Tibial nerve (tissue), 4 donors: ENCODE data around the gene CDKL5. TPM values are rescaled to one million over a fixed set of nuclear protein-coding genes. Genes with fewer than 3 reads are reported as not detected.

Experiments used
- DNase-seq, 2 donors: peaks; one replicate each; pipeline ENCODE4 v3.0.0-alpha.2; 2019; ENCODE audit warnings: low spot score in 2 of 2
- H3K27ac ChIP-seq, 4 donors: fragments of 200-600 bp; sonication (generic) in 3 of 4; one replicate each; pipeline ENCODE4 v1.5.1; 2017 to 2019; ENCODE audit warnings: mild to moderate bottlenecking in 1 of 4
- H3K27me3 ChIP-seq, 2 donors: fragments of 200-600 bp; sonication (generic) in 1 of 2; one replicate each; pipeline versions ENCODE4 v1.5.1 to v1.6.0; 2017 to 2019
- H3K36me3 ChIP-seq, 3 donors: fragments of 200-600 bp; sonication (generic); one replicate each; pipeline ENCODE4 v1.5.1; 2018 to 2019
- H3K4me1 ChIP-seq, 4 donors: fragments of 200-600 bp; sonication (generic) in 3 of 4; one replicate each; pipeline ENCODE4 v1.5.1; 2017 to 2019
- H3K4me3 ChIP-seq, 4 donors: fragments of 200-600 bp; sonication (generic) in 3 of 4; one replicate each; pipeline ENCODE4 v1.5.1; 2017 to 2019; ENCODE audit warnings: mild to moderate bottlenecking in 1 of 4, moderate library complexity in 1 of 4
- H3K9me3 ChIP-seq, 4 donors: fragments of 200-600 bp; sonication (generic) in 3 of 4; one replicate each; pipeline ENCODE4 v1.5.1; 2017 to 2019
- CTCF ChIP-seq, 5 experiments: fragments of 200-600 bp in 3 of 5; fragments of 450-650 bp in 2 of 5; sonication (generic) in 3 of 5; IDR thresholded peaks; one replicate each; pipeline ENCODE4 v1.5.1; 2016 to 2019; ENCODE audit warnings: antibody characterized with exemption in 5 of 5, mild to moderate bottlenecking in 3 of 5, moderate library complexity in 2 of 5
- EP300 ChIP-seq, 2 donors: sonication (generic); formaldehyde crosslinking; IDR thresholded peaks; one replicate each; pipeline ENCODE4 v1.6.1; 2017; ENCODE audit warnings: antibody characterized with exemption in 2 of 2, mild to moderate bottlenecking in 1 of 2
- POLR2A ChIP-seq, 2 donors: fragments of 450-650 bp; IDR thresholded peaks; one replicate each; pipeline ENCODE4 v1.6.1; 2017; ENCODE audit warnings: antibody characterized with exemption in 2 of 2, mild to moderate bottlenecking in 2 of 2, moderate library complexity in 2 of 2
- WGBS, 2 donors: methylation state at CpG; one replicate each; pipeline ENCODE4 v1.1.5; 2018; 5-methylcytosine and 5-hydroxymethylcytosine counted together
- total RNA-seq, 4 donors: library from RNA; depleted of rRNA; stranded (reverse); fragments of >200 nt; gene quantifications; one replicate each; pipeline ENCODE4 v1.1.0, GENCODE V29; 2016

CDKL5 gene
- total RNA-seq, 4 donors from 2014 or later = 6.1 to 7.5 (median 6.3) TPM

GRCh38 chrX:18594079-18594478 lies 168.7 kb downstream of the CDKL5 start:
- DNase-seq = no peak
- Histone ChIP-seq H3K36me3 (peaks cover 0 to 4% (median 0%) of the 10 kb centered on the region in 3 donors), H3K9me3 (no peaks in the 10 kb centered on the region), H3K27ac (no peak overlapping the region), H3K4me1 (no peaks in the 10 kb centered on the region), H3K4me3 (no peak overlapping the region), H3K27me3 (no peaks in the 10 kb centered on the region)
- TF ChIP-seq CTCF (IDR thresholded peaks at IDR 0.05) (no peak), POLR2A (IDR thresholded peaks at IDR 0.05) (no peak), EP300 (IDR thresholded peaks at IDR 0.05) (no peak)
- 81 to 98% methylated on average over 2 of the region's 2 CpGs for WGBS, 2 donors

GRCh38 chrX:18596096-18596495 lies 170.7 kb downstream of the CDKL5 start:
- WGBS, 2 donors = 59 to 63% methylated on average over 4 of the region's 4 CpGs
- no peak for DNase-seq
- Histone ChIP-seq H3K27ac (peak overlapping the region in 1 of 4 donors; percentile 41), H3K27me3 (no peaks in the 10 kb centered on the region), H3K4me3 (no peak overlapping the region), H3K9me3 (no peaks in the 10 kb centered on the region), H3K36me3 (peaks cover 0 to 9% (median 0%) of the 10 kb centered on the region in 3 donors), H3K4me1 (no peaks in the 10 kb centered on the region)
- TF ChIP-seq EP300 (IDR thresholded peaks at IDR 0.05) = no peak
- TF ChIP-seq CTCF (IDR thresholded peaks at IDR 0.05) = no peak
- TF ChIP-seq POLR2A (IDR thresholded peaks at IDR 0.05) = no peak

- H3K27me3 ChIP-seq = no peaks in the 10 kb centered on the region
- no peaks in the 10 kb centered on the region for H3K4me1 ChIP-seq
- H3K9me3 ChIP-seq = no peaks in the 10 kb centered on the region
- WGBS, 2 donors = 74 to 76% methylated on average over 2 of the region's 2 CpGs
- no peak for DNase-seq
- H3K4me3 ChIP-seq = no peak overlapping the region
- no peak overlapping the region for H3K27ac ChIP-seq
- H3K36me3 ChIP-seq = peaks cover 0 to 9% (median 0%) of the 10 kb centered on the region in 3 donors
- TF ChIP-seq CTCF (IDR thresholded peaks at IDR 0.05) (no peak), POLR2A (IDR thresholded peaks at IDR 0.05) (no peak), EP300 (IDR thresholded peaks at IDR 0.05) (no peak)
These were observed 173.0 kb downstream of the CDKL5 start for GRCh38 chrX:18598413-18598812.

GRCh38 chrX:18607966-18608365 lies 182.6 kb downstream of the CDKL5 start:
- WGBS, 2 donors = 77 to 87% methylated on average over 4 of the region's 4 CpGs
- Histone ChIP-seq H3K4me3 (no peak overlapping the region), H3K27me3 (no peaks in the 10 kb centered on the region), H3K4me1 (no peaks in the 10 kb centered on the region), H3K36me3 (peaks cover 0 to 31% (median 0%) of the 10 kb centered on the region in 3 donors), H3K9me3 (no peaks in the 10 kb centered on the region), H3K27ac (no peak overlapping the region)
- TF ChIP-seq CTCF (IDR thresholded peaks at IDR 0.05) = no peak
- TF ChIP-seq EP300 (IDR thresholded peaks at IDR 0.05) = no peak
- no peak for TF ChIP-seq POLR2A (IDR thresholded peaks at IDR 0.05)
- no peak for DNase-seq

- 87 to 96% methylated on average over 3 of the region's 3 CpGs for WGBS, 2 donors
- no peak overlapping the region for H3K27ac ChIP-seq
These were observed 188.7 kb downstream of the CDKL5 start for GRCh38 chrX:18613930-18614639.

More at GRCh38 chrX:18613930-18614639, 188.7 kb downstream of the CDKL5 start:
- H3K36me3 ChIP-seq = peaks cover 0 to 20% (median 0%) of the 10 kb centered on the region in 3 donors
- no peak for DNase-seq
- H3K27me3 ChIP-seq = no peaks in the 10 kb centered on the region
- no peaks in the 10 kb centered on the region for H3K9me3 ChIP-seq
- no peaks in the 10 kb centered on the region for H3K4me1 ChIP-seq
- H3K4me3 ChIP-seq = no peak overlapping the region
- TF ChIP-seq EP300 (IDR thresholded peaks at IDR 0.05) = no peak
- no peak for TF ChIP-seq CTCF (IDR thresholded peaks at IDR 0.05)
- TF ChIP-seq POLR2A (IDR thresholded peaks at IDR 0.05) = no peak
